HG03280 (cell line): ENCODE measurements around the gene ERMP1.

Experiments used
- ATAC-seq: cut with Tn5 transposase; IDR thresholded peaks from one replicate; pipeline ENCODE4 v1.9.1; 2021; ENCODE audit warnings: mild to moderate bottlenecking, moderate library complexity; ENCODE audit not compliant: unreplicated experiment

ERMP1 gene

DNA sequence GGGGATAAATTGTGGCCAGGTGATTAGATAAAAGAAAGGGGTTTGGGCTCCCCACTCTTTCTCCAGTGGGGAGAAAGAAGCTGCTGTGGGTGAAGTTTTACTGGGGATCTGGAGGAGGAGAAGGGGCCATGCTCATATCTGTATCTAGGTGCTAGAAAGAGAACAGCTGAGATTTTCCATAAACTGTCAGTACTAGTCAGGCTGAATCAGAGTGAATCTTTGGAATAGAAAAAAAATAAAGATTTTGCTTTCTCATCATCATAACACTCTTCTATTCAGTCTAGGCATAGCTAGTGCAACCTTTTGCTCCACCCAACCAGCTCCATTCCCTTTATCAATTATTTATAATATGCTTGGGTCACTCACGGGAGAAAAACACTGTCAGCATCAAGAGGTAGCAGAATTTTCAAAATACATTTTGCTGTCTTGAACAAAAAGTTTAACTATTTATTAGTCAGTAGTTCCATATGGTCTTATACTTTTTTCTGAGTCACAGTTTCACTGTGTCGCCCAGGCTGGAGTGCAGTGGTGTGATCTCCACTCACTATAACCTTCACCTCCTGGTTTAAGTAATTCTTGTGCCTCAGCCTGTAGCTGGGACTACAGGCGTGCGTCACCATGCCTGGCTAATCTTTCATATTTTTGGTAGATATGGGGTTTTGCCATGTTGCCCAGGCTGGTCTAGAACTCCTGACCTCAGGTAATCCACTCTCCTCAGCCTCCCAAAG lies 21.3 kb upstream of the ERMP1 start:
- ATAC-seq, result no peak

DNA sequence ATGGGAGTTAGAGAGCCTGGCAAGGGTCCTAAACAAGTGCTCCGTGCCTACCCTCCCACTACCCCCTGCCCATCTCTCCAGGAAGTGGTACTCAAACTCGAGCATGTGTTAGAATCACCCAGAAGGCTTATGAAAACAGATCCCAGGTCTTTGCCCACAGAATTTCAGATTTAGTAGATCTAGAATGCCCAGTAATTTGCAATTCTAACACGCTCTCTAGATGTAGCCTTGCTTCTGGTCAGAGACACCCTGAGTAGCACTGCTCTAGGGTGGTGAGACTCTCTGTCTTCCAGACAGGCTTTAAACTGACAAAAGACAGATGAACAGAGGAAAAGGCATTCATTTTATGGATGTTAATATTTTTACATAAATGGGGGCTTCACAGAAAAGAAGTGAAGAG lies 20.7 kb upstream of the ERMP1 start:
- ATAC-seq, result no peak

- ATAC-seq, result no peak
Measured at GRCh38 chr9:5852987-5853386, 20.1 kb upstream of the ERMP1 start.

DNA sequence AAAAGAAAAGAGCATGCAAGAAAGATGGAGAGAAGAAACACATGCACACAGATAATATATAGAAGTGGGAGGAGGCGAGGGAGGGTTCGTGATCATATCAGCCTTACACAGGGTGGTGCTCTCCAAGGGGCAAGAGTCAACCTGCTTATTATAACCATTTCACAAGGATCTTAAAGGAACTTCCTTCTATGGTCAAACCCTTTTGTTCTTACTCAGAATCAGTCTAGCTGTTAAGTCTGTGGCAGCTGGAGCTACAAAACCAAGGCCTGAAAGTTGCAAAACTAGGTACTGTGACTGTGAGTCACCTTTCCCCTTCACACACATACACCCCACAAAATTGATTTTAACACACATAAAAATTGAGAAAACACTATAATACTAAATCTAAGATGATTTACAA lies 18.5 kb upstream of the ERMP1 start:
- ATAC-seq, result peak; percentile 87

DNA sequence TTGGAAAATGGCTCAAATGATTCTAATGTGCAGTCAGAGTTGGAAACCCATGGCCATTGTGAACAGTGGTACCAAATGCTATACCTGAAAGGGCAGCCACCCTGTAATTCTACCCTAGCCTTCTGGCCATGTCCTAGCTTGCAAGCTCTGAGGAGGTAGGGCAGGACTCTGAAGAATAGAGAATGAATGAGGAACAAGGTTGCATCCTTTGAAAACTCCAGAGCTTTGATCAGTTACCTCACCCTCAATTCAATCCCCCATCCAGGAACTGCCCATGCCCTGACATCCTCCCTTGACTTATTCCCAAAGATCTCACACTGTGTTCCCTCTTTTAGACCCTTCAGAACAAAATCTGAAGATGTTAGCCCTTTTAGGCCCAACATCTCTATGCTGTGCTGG lies 17.8 kb upstream of the ERMP1 start:
- ATAC-seq, result no peak

- ATAC-seq, result no peak
Measured at GRCh38 chr9:5848372-5848882, 15.5 kb upstream of the ERMP1 start.

DNA sequence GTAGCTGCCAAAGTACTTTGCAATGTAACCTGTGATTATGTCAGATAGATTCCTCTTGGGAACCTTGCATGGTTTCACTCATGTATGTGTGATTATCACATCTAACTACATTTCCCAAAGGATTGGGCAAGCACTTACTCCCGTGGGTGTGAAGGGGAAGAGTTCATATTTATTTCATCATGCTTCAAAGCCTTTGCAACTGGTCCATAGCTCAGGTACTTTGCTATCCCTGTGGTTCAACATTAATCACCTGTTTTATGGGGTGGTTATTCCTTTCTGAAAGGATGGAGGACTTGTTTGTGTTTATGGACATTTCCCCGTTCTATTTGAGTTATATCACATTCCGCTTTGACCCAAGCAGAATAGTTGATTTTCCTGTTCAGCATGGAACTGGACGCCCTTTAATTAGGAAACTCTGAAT lies 13.6 kb upstream of the ERMP1 start:
- ATAC-seq, result no peak

DNA sequence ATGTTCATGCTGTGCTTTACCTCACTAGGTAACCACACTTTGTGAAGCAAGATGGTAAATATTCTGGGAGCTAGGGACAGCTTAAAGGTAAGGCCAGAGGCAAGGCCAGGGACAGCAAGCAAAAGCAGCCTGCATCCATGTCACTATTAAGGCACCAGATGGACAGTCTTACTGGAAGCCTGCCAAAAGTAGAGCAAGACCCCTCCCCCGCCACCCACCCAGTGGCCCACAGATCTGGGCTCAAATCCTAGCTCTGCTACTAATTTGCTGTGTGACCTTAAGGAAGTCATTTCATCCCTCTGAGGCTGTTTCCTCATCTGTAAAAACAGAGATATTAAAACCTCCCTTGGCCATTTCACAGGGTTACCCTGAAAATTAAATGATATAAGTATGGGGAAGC lies 13.2 kb upstream of the ERMP1 start:
- no peak for ATAC-seq

DNA sequence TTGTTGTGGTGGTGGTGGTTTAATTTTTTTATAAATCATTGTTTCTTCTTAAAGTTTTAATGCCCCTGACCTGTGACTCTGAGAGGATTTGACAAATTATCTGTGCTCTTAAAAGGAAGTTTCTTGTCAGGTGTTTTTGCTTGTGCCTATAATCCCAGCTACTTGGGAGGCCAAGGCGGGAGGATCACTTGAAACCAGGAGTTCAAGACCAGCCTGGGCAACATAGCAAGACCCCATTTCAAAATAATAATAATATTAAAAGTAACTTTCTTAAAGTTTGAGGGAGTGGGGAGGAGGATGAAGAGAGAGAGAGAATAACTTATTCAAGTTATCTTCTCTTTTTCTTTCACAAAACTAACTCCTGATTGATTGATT lies 12.2 kb upstream of the ERMP1 start:
- no peak for ATAC-seq

- ATAC-seq, result no peak
Measured at GRCh38 chr9:5843794-5844471, 11.0 kb upstream of the ERMP1 start.

DNA sequence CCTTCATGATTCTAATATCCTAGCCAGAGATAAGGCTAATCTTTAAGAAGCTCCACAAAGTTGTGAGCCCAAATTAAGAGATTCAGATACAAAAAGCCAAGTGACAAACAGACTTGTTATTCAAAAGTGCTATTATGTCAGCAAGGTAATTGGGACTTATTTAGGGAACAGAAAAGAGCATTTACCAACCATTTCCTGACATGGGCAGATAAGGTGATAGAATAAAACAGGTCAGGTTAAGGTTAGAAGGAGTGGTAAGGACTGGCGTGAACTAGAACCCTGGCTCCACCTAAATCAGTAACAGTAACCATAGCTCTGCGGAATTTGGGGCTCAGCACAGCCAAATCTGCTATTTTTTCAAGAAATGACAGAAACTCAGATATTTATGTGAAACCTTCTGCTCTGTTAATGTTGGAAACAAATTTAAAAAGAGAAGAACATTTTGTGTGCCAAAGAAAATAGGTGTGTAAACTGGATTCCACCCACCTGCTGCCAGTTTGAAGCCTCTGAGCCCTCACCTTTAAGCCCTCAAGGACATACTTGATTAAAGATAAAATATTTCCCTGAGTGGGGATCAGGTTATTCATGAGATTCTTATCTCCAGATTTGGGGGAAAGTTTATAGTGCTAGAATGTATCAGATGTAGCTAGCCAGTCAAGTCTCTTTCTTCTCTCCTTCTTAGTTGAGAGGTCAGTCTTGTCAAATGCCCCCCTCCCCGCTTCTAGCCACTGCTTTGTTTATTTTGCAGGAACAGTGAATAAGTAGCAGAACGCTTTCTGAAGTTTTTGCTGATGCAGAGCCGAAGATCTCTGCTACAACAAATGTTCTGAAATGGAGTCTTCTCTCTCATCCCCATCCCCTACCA lies 10.2 kb upstream of the ERMP1 start:
- no peak for ATAC-seq

GRCh38 chr9:5841771-5842573 lies 9.1 kb upstream of the ERMP1 start:
- no peak for ATAC-seq

DNA sequence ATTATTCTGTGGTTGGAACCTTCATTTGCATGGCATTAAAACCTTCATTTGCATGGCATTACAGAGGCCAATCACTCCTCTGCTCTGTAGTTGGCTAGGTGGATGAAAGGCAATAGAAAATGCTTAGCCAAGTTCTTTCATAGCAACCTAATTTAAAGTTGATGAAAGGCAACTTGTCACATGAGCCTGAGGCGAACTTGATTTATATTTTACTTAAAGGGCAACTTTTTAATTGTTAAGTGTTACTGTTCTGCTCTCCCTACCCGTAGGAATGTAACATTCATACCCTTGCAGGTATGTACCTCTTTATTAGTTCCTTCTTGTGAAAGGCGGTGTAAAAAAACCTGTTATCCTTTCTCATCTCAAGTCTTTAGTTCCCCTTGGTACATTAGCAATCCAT lies 7.9 kb upstream of the ERMP1 start:
- no peak for ATAC-seq

DNA sequence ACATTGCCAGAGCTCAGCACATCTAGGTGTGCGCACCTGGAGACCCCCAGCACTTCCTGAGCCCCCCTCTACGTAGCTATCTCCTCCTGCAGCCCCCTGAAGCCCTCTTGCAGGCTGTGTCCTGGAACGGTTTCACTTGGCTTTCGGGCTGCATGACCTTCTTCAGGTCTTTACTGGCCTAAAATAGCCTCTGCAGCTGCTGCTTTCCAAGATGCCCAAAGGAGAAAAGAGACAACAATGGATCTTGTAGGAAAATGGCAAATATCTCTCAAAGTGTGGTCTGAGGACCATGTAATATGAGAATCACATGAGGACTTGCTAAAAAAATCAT lies 6.6 kb upstream of the ERMP1 start:
- ATAC-seq, result no peak

DNA sequence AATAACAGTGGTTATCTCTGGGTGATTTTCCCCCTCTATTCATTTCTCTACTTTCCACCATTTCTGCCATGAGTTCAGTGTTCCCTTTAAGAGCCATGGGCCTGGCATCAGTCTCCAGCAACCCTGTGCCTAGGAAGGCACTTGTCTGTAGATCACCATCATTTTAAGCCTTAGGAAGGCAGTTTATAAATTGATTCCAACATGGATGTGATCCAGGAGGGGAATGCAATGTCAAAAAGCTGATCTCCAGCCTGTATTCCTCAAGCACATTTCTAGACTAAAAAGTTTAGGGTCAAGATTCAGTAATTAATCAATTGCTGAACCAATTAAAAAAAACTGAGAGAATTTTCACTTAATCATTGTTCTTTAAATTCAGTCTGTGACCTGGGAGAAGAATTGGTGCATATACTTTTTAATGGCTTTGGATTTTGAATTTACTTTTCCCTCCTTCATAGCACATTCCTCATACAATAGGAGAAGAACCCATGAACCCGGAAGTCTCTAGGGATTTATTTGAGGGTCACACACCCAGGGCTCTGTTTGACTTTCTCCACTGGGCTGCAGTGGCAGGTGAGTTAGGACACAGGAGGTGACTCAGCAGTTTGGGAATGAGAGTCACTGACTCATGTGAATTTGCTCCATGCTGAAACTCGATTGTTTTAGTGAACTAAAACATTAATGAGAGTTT lies 6.1 kb upstream of the ERMP1 start:
- ATAC-seq, result no peak

DNA sequence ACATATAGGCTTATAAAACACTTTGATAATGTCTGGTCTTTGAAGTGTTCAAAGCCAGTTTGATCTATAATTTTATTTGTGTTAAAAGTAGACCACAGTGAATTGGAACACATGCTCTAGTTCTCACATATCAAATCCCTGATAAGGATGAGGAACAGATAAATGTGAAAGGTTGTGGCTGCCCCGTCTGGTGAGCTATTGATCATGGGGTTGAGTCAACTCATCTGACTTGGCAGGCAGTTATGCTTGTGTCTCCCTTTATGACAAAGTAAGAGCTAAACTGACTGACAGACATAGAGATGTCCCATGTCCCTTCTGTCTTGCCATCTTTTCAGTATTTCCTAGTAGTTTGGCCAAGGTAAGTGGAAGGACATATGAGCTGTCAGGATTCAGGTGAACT lies 2.9 kb upstream of the ERMP1 start:
- ATAC-seq, result no peak

- ATAC-seq, result no peak
Measured at GRCh38 chr9:5834214-5834613, 1.3 kb upstream of the ERMP1 start.

DNA sequence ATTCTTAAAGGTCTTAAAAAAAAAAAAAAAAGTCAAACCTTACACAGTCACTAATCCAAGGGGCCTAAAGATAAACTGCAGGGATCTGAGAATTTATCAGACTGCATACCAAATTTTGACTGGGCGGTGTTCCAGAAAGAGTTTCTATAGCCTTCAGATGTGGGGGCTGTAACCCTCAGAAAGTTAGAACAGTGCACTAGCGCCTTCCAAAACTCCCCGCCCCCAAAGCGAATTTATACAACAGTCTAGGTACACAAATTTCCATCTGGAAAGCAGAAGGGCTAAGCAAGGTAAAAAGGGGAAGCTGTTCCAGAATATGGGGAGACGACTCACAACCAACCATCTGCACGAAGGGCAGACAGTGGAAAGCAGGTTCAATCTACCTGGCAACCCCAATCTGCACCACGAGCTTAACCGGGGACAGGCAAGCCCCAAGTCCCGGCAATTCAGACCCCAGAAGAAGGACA lies 813 bp downstream of the ERMP1 start:
- ATAC-seq, result peak; percentile 2

DNA sequence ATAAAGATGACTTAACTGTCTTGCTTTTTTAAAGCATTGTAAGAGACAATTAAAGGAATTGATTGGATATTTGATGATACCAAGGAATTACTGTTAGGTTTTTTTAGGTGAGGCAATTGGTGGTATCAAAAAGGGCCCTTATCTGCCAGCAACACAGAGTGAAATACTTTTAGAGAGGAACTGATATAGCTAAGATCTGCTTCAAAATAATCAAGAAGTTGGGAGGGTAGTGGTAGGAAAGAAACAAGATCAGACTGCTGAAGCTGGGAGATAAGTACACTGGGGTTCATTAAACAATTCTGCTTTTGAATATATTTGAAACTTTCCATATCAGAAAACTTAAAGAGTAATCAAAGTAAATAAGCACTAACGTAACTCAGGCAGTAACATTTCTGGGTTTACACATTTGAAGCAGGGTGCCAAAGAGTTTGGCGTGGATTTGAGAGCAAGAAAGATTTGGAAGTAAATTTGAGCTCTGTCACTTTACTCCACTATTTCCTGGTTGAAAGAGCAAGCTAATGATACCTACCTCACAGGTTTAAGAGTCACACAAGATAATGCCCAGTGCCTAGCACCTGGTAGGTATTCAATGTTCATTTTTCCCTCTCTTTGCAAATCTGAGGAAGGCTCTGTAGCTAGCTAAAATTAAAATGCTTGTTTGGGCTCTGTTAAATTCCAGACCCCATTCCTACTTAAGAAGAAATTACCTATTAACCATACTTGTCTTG lies 6.9 kb downstream of the ERMP1 start:
- ATAC-seq, result no peak

- no peak for ATAC-seq
Measured at GRCh38 chr9:5825223-5825622, 7.7 kb downstream of the ERMP1 start.
